ENCODE results near the gene CUX1.
"Not testable (repeated sequence)": the region's sequence is repeated elsewhere in the genome, so short reads cannot be mapped to it uniquely, and the experiment has no call there.

CUX1 gene

DNA sequence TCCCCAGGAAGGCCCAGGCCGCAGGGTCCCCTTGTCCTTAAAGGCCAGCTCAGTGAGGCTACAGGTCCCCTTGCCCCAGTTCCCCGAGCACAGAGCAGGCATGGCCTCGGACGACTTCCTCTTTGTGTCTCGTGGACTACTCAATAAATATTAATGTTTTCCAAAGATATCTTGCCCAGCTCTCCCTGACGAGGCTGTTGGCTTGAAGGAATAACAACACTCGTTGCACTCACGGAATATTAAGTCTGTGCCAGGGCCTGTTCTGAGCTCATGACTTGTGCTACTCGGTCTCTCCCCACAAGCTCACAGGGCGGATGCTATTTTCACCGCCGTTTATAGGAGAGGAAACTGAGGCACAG is 68.2 kb downstream of the CUX1 start:
- H3K9me3 ChIP-seq (ENCODE audit: control insufficient read depth, low read length): no peaks in the 10 kb centered on the region
- H3K4me3 ChIP-seq (ENCODE audit: extremely low read depth, insufficient read depth, low read length, poor library complexity, severe bottlenecking): no peak overlapping the region
- H3K27ac ChIP-seq (ENCODE audit: low read depth, low read length, severe bottlenecking): no peak overlapping the region
- peaks cover 35% of the 10 kb centered on the region for H3K4me1 ChIP-seq (ENCODE audit: control insufficient read depth, insufficient read depth, low read length, poor library complexity, severe bottlenecking)
- 94 to 98% methylated on average over 7 to 12 of the region's 12 CpGs for WGBS, 2 experiments (ENCODE audit: insufficient coverage in 2 of 2)
- peaks cover 9% of the 10 kb centered on the region for H3K36me3 ChIP-seq (ENCODE audit: control insufficient read depth, insufficient read depth, low read length)

DNA sequence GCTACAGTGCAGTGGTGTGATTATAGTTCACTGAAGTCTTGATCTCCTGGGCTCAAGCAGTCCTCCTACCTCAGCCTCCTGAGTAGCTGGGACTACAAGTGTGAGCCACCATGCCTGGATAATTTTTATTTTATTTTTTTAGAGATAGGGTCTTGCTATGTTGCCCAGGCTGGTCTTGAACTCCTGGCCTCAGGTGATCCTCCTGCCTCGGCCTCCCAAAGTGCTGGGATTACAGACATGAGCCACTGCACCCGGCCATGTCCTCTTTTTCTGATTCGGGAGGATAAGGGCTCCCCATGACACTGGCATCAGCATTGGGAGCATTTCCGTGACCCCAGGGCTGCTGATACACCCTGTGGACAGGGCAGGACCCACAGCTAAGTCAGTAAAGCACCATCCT is 69.9 kb downstream of the CUX1 start:
- peaks cover 22% of the 10 kb centered on the region for H3K4me1 ChIP-seq (ENCODE audit: control insufficient read depth, insufficient read depth, low read length, poor library complexity, severe bottlenecking)
- WGBS, 2 experiments (ENCODE audit: insufficient coverage in 2 of 2): 93 to 97% methylated on average over 4 of the region's 4 CpGs
- not testable (repeated sequence) for H3K36me3 ChIP-seq (ENCODE audit: control insufficient read depth, insufficient read depth, low read length)

DNA sequence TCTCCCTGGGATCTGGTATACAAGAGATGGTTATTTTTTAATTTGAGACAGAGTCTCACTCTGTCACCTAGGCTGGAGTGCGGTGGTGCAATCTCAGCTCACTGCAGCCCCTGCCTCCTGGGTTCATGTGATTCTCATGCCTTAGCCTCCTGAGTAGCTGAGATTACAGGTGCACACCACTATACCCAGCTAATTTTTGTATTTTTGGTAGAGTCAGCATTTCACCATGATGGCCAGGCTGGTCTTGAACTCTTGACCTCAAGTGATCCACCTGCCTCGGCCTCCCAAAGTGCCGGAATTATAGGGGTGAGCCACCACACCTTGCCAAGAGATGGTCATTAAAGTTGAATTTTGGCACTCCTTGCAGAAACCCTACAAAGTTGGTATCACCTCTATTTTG is 71.1 kb downstream of the CUX1 start:
- peaks cover 12% of the 10 kb centered on the region for H3K36me3 ChIP-seq (ENCODE audit: control insufficient read depth, insufficient read depth, low read length)
- H3K4me3 ChIP-seq (ENCODE audit: extremely low read depth, insufficient read depth, low read length, poor library complexity, severe bottlenecking); H3K27ac ChIP-seq (ENCODE audit: low read depth, low read length, severe bottlenecking); H3K9me3 ChIP-seq (ENCODE audit: control insufficient read depth, low read length): not testable (repeated sequence)
- H3K4me1 ChIP-seq (ENCODE audit: control insufficient read depth, insufficient read depth, low read length, poor library complexity, severe bottlenecking): peaks cover 13% of the 10 kb centered on the region
- 93 to 100% methylated on average over 3 of the region's 3 CpGs for WGBS, 2 experiments (ENCODE audit: insufficient coverage in 2 of 2)

More for the DNA sequence above, 69.9 kb downstream of the CUX1 start:
- not testable (repeated sequence) for H3K4me3 ChIP-seq (ENCODE audit: extremely low read depth, insufficient read depth, low read length, poor library complexity, severe bottlenecking); H3K9me3 ChIP-seq (ENCODE audit: control insufficient read depth, low read length); H3K27ac ChIP-seq (ENCODE audit: low read depth, low read length, severe bottlenecking)

DNA sequence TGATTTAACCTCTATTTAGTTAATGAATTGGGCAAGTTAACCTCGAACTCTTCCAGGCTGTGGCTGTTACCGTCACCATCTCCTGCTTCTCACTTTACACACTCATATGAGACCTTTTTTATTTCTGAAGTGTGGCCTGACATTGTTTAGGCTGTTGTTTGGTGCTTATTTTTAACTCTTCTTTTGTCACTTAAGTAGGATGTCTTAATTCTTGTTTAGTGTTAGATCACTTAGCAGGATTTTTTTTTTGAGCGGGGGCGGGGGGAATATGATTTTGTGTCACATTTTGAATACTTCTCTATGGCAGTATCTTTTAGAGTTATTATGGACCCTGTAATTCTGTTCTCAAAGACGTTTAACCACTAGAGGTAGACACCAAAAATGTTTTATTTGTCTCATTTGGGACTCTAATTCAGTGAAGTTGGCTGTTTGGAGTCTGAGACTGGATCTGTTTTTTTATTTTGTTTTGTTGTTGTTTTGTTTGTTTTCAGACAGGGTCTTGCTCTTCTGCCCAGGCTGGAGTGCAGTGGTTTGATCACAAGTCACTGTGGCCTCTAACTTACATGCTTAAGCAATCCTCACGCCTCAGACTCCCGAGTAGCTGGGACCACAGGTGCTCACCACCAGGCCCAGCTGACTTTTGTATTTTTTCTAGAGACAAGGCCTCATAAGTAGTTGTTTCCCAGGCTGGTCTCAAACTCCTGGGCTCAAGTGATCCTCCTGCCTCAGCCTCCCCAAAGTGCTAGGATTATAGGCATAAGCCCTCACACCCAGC is 73.5 kb downstream of the CUX1 start:
- 95 to 96% methylated on average over 3 to 4 of the region's 7 CpGs for WGBS, 2 experiments (ENCODE audit: insufficient coverage in 2 of 2)
- H3K4me3 ChIP-seq (ENCODE audit: extremely low read depth, insufficient read depth, low read length, poor library complexity, severe bottlenecking): no peak overlapping the region

DNA sequence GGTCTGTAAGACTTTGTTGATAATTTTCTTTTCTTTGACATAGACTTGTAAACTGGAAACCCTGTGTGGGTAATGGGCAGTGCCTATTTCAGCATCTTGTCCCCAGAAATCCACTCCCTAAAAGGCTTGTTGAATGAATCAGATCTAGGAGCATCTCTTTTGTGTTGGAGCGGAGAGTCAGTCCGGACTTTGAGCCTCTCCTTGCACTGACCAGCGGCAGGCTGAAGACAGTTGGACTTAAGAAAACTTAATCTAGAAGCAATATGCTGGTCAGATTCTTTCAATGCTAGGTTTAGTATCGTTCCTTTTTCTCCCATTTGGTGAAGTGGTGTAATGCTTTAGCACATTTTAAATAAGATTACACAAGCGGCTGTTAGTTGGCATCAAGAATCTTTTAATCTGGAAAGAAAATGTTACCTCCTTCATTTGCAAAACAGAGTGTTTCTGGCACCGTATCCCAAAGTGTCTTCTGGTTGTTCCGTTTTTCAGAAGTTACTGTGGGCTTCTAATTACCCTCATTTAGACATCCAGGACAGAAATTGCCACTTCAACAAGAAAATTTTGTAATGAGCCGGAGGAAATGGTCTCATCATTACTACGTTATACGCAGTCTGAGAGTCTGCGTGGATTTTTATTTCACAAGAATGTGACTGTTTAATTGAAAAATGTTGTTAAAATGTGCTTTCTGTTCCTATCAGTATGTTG is 74.7 kb downstream of the CUX1 start:
- Histone ChIP-seq H3K27ac (ENCODE audit: low read depth, low read length, severe bottlenecking) (no peak overlapping the region), H3K4me1 (ENCODE audit: control insufficient read depth, insufficient read depth, low read length, poor library complexity, severe bottlenecking) (no peaks in the 10 kb centered on the region), H3K36me3 (ENCODE audit: control insufficient read depth, insufficient read depth, low read length) (peaks cover 12% of the 10 kb centered on the region), H3K4me3 (ENCODE audit: extremely low read depth, insufficient read depth, low read length, poor library complexity, severe bottlenecking) (no peak overlapping the region), H3K9me3 (ENCODE audit: control insufficient read depth, low read length) (no peaks in the 10 kb centered on the region)
- 86 to 93% methylated on average over 10 of the region's 11 CpGs for WGBS, 2 experiments (ENCODE audit: insufficient coverage in 2 of 2)

More for the DNA sequence above, 73.5 kb downstream of the CUX1 start:
- no peaks in the 10 kb centered on the region for H3K9me3 ChIP-seq (ENCODE audit: control insufficient read depth, low read length)
- no peaks in the 10 kb centered on the region for H3K4me1 ChIP-seq (ENCODE audit: control insufficient read depth, insufficient read depth, low read length, poor library complexity, severe bottlenecking)
- H3K36me3 ChIP-seq (ENCODE audit: control insufficient read depth, insufficient read depth, low read length): peaks cover 12% of the 10 kb centered on the region
- no peak overlapping the region for H3K27ac ChIP-seq (ENCODE audit: low read depth, low read length, severe bottlenecking)

DNA sequence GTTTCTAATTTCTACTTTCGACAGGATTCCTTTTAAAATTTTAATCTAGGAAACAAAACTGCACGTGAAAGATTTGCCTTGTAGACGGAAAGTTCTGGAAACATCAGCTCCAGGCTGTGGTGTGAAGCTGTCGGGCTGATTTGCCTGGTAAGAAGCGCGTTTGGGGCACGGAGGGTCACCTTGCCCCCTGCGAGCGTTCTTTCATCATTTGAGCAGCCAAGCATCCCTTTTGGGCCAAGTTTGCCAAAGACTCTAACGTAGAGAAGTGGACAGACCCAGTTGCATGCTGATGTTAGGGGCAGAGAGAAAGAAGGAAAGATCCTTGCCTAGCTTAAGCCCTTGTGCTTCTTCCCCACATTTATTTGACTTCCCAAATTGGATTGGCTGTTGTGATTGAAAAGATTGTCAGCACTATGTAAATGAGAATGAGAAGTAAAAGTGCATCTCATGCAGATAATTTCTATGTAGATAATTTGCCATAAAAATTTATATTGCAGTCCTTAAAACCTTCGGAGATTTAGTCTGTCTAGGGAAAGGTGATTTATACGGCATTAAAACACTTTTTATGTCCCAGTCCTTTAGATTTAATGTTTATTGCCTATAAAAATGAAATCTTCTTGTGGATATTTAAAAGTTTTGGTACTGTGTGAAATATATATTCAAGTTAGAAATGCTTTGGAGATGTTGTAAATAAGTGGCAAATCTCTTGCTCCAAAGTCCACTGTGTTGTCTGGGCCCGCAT is 76.1 kb downstream of the CUX1 start:
- no peak overlapping the region for H3K4me3 ChIP-seq (ENCODE audit: extremely low read depth, insufficient read depth, low read length, poor library complexity, severe bottlenecking)
- H3K27ac ChIP-seq (ENCODE audit: low read depth, low read length, severe bottlenecking): no peak overlapping the region
- no peaks in the 10 kb centered on the region for H3K9me3 ChIP-seq (ENCODE audit: control insufficient read depth, low read length)
- H3K36me3 ChIP-seq (ENCODE audit: control insufficient read depth, insufficient read depth, low read length): peaks cover 9% of the 10 kb centered on the region
- H3K4me1 ChIP-seq (ENCODE audit: control insufficient read depth, insufficient read depth, low read length, poor library complexity, severe bottlenecking): no peaks in the 10 kb centered on the region
- 94 to 98% methylated on average over 9 to 11 of the region's 13 CpGs for WGBS, 2 experiments (ENCODE audit: insufficient coverage in 2 of 2)

DNA sequence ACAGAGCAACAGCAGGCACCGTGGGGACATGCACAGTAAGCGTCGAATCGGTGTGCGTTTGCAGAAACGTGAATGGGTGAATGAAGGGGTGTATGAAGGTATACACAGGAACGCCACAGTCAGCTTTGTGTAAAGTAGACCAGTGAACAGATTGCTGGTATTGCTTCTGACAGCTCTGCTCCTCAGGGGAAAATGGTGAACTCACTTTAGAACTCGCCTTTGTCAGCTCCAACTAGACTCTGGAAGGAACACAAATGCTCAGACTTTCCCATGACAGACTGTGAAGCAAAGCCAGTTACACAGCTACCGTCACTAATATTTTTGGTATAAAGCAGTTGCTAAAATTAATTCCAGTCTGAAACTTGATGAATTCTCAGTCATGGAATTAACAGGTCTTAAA is 78.9 kb downstream of the CUX1 start:
- WGBS, 2 experiments (ENCODE audit: insufficient coverage in 2 of 2): 93 to 94% methylated on average over 7 to 9 of the region's 9 CpGs
- Histone ChIP-seq H3K4me3 (ENCODE audit: extremely low read depth, insufficient read depth, low read length, poor library complexity, severe bottlenecking) (no peak overlapping the region), H3K36me3 (ENCODE audit: control insufficient read depth, insufficient read depth, low read length) (peaks cover 16% of the 10 kb centered on the region), H3K4me1 (ENCODE audit: control insufficient read depth, insufficient read depth, low read length, poor library complexity, severe bottlenecking) (peaks cover 7% of the 10 kb centered on the region), H3K9me3 (ENCODE audit: control insufficient read depth, low read length) (no peaks in the 10 kb centered on the region), H3K27ac (ENCODE audit: low read depth, low read length, severe bottlenecking) (no peak overlapping the region)

DNA sequence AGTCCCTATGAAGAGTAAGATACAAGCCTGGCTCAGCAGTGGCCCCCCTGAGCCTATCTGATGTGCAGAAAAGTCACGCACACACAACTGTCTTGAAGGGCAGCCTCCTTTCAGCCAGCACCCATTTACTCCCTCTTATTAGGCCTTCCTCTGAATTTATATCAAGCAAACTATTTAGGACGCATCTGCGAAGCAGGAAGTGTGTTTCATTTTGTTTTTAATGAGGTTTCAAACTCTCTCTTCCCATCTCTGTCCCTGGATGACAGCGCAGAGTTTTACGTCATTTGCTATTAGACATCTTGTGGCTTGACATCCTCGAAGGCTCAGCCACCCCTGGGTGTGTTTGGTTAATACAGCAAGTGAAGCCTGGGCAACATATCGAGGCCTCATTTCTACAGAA is 79.5 kb downstream of the CUX1 start:
- no peaks in the 10 kb centered on the region for H3K9me3 ChIP-seq (ENCODE audit: control insufficient read depth, low read length)
- H3K36me3 ChIP-seq (ENCODE audit: control insufficient read depth, insufficient read depth, low read length): peaks cover 16% of the 10 kb centered on the region
- no peak overlapping the region for H3K27ac ChIP-seq (ENCODE audit: low read depth, low read length, severe bottlenecking)
- H3K4me3 ChIP-seq (ENCODE audit: extremely low read depth, insufficient read depth, low read length, poor library complexity, severe bottlenecking): no peak overlapping the region
- peaks cover 7% of the 10 kb centered on the region for H3K4me1 ChIP-seq (ENCODE audit: control insufficient read depth, insufficient read depth, low read length, poor library complexity, severe bottlenecking)
- 100% methylated on average over 5 to 6 of the region's 7 CpGs for WGBS, 2 experiments (ENCODE audit: insufficient coverage in 2 of 2)

DNA sequence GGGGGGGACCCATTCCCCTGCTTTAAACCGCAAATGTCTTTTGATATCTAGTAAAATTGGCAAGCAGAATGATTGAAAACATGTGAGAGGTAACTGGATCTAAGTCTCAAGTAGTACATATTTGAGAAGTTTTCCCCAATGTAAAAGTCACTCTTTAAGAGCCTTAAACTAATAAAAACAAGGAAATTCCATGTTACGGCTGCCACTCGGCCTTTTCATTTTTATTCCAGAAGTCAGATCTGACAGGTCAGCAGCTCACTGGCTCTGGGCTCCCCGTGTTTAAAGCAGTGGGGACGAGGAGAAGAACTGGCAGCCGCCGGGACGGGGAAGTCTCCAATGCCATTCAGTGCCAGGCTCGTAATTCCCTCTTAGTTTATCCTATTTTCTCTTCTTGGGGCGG is 80.7 kb downstream of the CUX1 start:
- H3K4me3 ChIP-seq (ENCODE audit: extremely low read depth, insufficient read depth, low read length, poor library complexity, severe bottlenecking): no peak overlapping the region
- H3K9me3 ChIP-seq (ENCODE audit: control insufficient read depth, low read length): no peaks in the 10 kb centered on the region
- no peak overlapping the region for H3K27ac ChIP-seq (ENCODE audit: low read depth, low read length, severe bottlenecking)
- H3K4me1 ChIP-seq (ENCODE audit: control insufficient read depth, insufficient read depth, low read length, poor library complexity, severe bottlenecking): peaks cover 7% of the 10 kb centered on the region
- peaks cover 20% of the 10 kb centered on the region for H3K36me3 ChIP-seq (ENCODE audit: control insufficient read depth, insufficient read depth, low read length)
- 91 to 95% methylated on average over 9 to 10 of the region's 10 CpGs for WGBS, 2 experiments (ENCODE audit: insufficient coverage in 2 of 2)

DNA sequence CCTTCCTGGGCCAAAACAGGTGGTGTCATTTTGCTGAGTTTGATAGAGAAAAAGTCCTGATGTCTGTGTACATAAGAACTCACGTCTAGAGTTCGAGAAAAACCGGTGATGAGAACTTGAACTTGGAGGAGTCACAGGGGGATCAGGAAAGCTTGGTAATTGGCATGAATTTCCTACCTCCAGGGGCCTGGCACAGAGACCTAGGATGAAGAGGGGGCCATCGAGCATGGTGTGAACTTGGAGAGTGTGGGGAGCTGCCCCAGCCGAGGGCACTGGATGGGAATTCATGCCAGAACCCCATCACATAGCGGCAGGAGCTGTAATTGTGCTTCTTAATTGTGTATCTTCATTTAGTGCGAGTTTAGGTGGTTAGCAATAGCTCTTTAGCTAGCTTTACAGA is 82.2 kb downstream of the CUX1 start:
- peaks cover 17% of the 10 kb centered on the region for H3K36me3 ChIP-seq (ENCODE audit: control insufficient read depth, insufficient read depth, low read length)
- peaks cover 7% of the 10 kb centered on the region for H3K4me1 ChIP-seq (ENCODE audit: control insufficient read depth, insufficient read depth, low read length, poor library complexity, severe bottlenecking)
- no peak overlapping the region for H3K27ac ChIP-seq (ENCODE audit: low read depth, low read length, severe bottlenecking)
- no peaks in the 10 kb centered on the region for H3K9me3 ChIP-seq (ENCODE audit: control insufficient read depth, low read length)
- H3K4me3 ChIP-seq (ENCODE audit: extremely low read depth, insufficient read depth, low read length, poor library complexity, severe bottlenecking): no peak overlapping the region
- WGBS, 2 experiments (ENCODE audit: insufficient coverage in 2 of 2): 95 to 97% methylated on average over 3 to 6 of the region's 7 CpGs

Data from mesodermal cell (in vitro differentiated cells).